GM21447 (cell line): ENCODE measurements around the gene DERL3.

Experiments
- ATAC-seq: cut with Tn5 transposase; IDR thresholded peaks from one replicate; pipeline ENCODE4 v1.9.1; 2021; ENCODE audit not compliant: unreplicated experiment

DERL3 gene

DNA sequence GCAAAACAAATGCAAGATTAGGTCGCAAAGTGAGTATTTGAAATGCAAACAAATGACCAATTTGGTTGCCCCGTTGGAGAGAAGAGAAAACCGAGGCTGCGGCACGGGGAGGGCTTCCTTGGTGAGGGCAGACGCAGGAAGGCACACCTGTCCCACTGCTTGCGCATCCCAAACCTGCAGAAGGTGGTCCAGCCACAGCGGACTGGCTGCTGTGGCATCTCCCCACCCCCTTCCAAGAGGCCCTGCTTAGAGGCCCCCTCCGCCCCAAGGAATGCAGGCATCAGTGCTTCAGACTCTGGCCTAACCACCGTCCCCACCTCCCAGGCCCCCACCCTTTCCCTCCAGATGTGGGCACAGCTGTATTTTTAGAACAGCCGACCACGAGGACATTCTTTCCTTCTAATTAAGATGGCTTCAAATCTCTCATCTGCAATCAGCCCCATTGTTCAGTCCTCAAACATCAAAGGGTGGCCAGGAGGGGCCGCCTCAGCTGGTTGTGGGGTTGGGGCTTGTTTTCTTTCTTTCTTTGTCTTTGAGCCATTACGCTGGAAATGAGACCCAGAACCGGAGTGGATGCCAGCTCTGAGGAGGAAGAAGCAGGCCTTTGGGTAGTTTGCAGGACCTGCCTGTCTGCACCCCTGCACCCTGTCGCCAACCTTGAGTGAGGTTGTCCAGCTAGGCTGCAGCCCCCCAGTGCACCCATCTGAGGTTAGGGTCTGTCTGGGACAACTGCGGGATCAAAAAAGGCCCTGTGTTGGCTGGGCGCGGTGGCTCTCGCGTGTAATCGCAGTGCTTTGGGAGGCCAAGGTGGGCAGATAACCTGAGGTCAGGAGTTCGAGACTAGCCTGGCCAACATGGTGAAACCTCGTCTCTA is 9.4 kb upstream of the DERL3 start:
- no peak for ATAC-seq

GRCh38 chr22:23847310-23847920 is 8.6 kb upstream of the DERL3 start:
- ATAC-seq, result no peak

GRCh38 chr22:23846081-23846469 is 7.3 kb upstream of the DERL3 start:
- no peak for ATAC-seq

DNA sequence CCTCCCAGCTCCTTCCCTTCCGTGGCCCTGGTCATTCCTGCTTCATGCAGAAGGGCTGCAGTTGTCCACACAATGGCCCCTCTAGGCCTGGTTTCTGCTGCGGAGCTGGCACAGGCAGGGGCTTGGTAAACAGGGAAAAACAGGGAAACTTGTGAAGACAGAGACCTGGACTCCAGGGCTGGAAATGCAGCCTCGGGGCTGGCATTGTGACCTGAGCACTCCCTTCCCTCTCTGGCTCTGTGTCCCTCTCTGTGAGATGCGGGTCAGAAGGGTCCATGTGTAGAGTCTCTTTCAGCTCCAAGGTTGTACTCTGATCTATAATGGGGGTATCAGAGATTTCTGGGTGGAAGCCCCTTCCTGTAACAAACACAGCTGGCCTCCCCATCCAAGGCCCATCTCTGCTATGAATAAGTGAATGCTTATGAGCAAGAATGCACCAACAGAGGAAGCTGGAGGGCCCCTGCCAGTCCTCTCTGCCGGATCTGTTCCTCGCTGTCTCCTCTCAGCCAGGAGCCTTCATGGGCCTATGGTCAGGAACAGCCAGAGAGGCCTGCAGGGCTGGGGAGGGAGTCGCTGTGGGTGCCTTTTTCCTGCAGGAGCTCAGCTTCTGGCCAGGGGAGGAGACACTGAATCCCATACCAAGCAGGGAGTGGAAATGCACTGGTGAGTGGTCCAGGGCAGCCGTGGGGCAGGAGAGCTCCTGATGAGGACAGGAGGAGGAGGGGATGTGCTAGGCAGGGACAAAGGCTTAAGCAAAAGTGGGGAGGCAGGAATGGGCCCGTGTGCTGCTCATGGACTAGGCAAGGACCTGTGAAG is 6.7 kb upstream of the DERL3 start:
- no peak for ATAC-seq

GRCh38 chr22:23844739-23845202 is 6.0 kb upstream of the DERL3 start:
- no peak for ATAC-seq

GRCh38 chr22:23842599-23842998 is 3.8 kb upstream of the DERL3 start:
- ATAC-seq, result no peak

DNA sequence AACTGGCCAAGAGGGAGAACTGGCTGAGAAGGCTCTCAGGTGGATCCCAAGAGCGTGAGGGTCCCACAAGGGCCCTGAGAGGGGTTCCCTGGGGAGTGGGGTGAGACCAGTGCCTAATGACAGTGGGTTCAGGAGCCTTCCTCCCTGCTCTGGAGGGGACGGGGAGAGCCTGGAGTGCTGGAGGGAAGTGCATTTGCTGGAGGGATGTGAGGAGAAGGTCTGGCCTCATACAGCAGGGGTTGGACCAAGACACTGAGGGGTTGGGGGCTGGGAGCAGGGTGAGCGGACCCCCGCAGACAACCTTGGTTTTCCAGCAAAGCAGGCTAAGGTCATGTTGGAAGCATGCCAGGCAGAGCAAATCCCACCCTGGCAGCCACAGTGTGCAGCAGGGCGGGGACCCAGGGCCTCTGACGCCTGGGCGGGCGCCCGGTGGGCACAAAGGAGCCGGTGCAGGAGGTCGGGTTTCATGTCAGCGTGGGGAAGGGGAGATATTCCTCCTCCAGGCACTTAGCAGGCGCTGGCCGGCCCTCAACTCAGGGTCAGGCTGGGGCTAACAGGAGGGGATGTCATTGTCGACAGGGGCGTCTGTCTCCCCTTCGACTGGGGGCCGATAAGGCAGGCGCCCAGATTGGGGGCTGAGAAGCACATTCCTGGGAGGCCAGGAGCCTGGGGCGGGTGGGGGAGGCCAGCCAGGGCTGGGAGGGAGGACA is 3.1 kb upstream of the DERL3 start:
- no peak for ATAC-seq

GRCh38 chr22:23841292-23841691 is 2.5 kb upstream of the DERL3 start:
- ATAC-seq, result no peak

- no peak for ATAC-seq
Measured at GRCh38 chr22:23840026-23840425, 1.2 kb upstream of the DERL3 start.

DNA sequence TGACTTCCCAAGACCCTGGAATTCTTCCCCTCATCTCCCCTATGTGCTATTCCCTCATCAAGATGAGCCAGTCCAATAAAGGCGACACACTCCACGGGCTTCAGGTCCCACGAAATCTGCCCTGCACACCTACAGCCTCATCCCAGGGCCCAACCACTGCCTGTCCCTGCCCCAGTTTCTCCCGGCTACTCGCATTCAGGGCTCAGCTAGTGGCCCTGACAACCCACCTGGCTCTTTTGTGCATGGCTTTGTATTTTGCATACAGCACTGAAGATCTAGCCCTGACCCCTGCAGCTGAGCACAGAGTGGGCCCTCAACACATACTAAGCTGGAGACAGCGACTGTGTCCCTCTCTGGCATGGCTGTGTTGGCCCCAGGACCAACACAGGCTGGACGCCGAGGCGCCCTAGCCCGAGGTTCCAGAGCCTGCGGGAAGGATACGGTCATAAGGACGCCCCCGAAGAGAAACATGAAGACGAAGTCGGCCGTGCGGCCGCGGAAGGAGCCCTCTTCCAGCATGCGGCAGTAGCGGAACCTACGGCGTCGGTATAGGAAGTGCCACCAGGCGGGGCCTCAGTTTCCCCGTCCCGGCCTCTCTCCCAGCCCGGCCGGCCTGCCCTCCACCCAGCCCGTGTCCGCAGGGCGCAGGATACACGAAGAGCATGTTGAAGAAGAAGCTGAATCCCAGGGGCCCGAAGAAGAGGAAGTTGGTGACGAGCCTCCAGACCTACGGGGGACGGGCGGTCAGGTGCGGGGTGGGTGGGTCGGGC is 710 bp downstream of the DERL3 start:
- ATAC-seq, result peak; percentile 2

GRCh38 chr22:23837496-23837859 is 1.3 kb downstream of the DERL3 start:
- no peak for ATAC-seq

DNA sequence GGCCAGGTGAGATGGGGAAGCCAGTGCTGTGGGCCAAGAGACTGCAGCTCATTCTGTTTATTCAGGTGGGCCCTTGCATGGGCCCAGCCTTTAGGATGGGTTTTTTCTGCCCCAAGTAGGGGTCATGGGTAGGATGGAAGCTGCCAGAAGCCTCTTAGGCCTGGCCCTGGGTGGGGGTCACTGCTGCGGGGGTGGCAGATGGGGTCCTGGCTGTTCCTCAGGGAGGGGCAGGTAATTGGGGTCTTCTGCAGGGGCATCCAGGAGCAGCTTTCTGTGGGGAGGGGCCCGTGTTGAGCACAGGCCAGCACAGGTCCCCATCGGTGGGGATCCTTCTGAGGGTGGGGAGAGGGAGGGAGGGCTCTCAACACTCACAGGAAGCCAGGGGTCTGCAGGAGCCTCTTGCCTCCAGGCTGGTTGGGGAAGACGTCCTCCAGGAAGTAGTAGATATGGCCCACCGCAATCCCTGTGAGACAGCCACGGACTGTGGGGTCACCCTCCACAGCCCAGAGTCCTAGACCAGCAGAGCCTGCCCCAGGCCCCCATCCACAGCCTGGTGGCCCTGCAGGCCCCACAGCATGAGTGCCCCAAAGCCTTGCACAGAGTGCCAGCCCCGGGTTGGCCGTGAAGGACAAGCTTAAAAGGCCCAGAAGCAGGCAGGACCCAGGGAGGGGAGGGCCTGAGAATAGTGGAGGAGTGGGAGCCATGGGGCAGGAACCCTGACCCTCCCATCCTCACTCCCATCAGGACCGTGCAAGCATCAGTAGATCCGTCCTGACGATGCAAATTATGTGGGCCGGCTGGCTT is 1.9 kb downstream of the DERL3 start:
- ATAC-seq, result no peak

DNA sequence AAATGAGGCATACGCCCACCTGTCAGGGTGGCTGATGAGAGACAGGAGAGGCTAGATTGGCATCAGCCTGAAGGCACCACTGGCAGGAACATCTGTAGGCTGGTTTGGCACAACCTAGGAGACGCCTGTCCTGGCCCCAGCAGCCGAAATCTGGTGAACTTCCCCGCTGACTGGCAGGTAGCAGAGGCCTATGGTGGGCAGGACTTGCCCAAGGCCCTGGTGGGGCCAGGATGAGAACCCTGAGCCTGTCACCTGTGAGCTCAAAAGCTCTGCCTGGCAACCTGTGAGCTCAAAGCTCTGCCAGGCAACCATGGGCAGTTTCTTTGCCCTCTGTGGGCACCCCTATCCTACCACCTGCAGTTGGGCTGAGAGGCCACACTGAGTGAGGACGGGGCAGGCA is 2.5 kb downstream of the DERL3 start:
- ATAC-seq, result no peak

GRCh38 chr22:23835484-23836144 is 3.2 kb downstream of the DERL3 start:
- no peak for ATAC-seq

GRCh38 chr22:23834793-23835483 is 3.9 kb downstream of the DERL3 start:
- ATAC-seq, result no peak

DNA sequence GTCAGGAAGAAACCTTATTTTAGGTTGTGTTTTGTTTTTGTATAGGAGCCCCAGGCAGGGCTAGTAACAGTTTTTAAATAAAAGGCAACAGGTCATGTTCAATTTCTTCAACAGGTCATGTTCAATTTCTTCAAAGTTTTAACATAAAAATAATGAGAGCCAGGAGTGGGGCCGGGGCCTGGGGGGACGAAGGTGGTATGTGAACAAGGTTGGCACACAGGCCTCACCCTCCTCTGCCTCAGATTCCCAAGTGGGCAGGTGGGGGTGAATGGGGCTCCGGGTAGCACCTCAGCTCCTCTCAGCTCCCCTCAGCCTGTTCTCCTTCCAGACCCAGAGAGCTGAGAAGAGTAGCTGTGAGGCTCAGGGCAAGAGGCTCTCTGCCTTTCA is 4.4 kb downstream of the DERL3 start:
- ATAC-seq, result no peak

GRCh38 chr22:23833911-23834317 is 4.9 kb downstream of the DERL3 start:
- no peak for ATAC-seq

GRCh38 chr22:23833017-23833751 is 5.6 kb downstream of the DERL3 start:
- ATAC-seq, result no peak
